Neuronal stem cell (in vitro differentiated cells): ENCODE data around the gene AUTS2.
A peak's percentile ranks its signal among the peaks of the same experiment; 100 is the strongest.

Experiments
- DNase-seq: peaks from one replicate; pipeline ENCODE4 v3.0.0-alpha.2; 2013; ENCODE audit warnings: low spot score
- H2AFZ ChIP-seq: one replicate; pipeline ENCODE4 v1.6.1; 2013; ENCODE audit warnings: mild to moderate bottlenecking, low read length, inconsistent platforms
- H2AK5ac ChIP-seq: 2 replicates; pipeline ENCODE4 v1.6.1; 2013; ENCODE audit warnings: low read depth, mild to moderate bottlenecking, inconsistent platforms, low read length, moderate library complexity, mixed read lengths
- H2BK120ac ChIP-seq: 2 replicates; pipeline ENCODE4 v1.6.1; 2013; ENCODE audit warnings: low read depth, mild to moderate bottlenecking, inconsistent platforms, low read length, moderate library complexity, mixed read lengths
- H2BK12ac ChIP-seq: one replicate; pipeline ENCODE4 v1.6.1; 2013; ENCODE audit warnings: low read length, inconsistent platforms
- H2BK15ac ChIP-seq: 2 replicates; pipeline ENCODE4 v1.6.1; 2013; ENCODE audit warnings: mild to moderate bottlenecking, low read length, inconsistent platforms, mixed read lengths
- H2BK5ac ChIP-seq: one replicate; pipeline ENCODE4 v1.6.1; 2013; ENCODE audit warnings: inconsistent platforms, mild to moderate bottlenecking, low read length, moderate library complexity
- H3K14ac ChIP-seq: one replicate; pipeline ENCODE4 v1.6.1; 2013; ENCODE audit warnings: low read length, inconsistent platforms
- H3K18ac ChIP-seq: 2 replicates; pipeline ENCODE4 v1.6.1; 2013; ENCODE audit warnings: low read length, inconsistent platforms
- H3K23ac ChIP-seq: 2 replicates; pipeline ENCODE4 v1.6.1; 2013; ENCODE audit warnings: low read depth, mild to moderate bottlenecking, mixed read lengths, low read length, inconsistent platforms; ENCODE audit not compliant: poor library complexity
- H3K27ac ChIP-seq: replicated peaks from 3 replicates; pipeline ENCODE4 v1.5.1; 2013; ENCODE audit warnings: low read length, inconsistent platforms
- H3K27me3 ChIP-seq, 3 experiments: 2 replicates each; pipeline ENCODE4 v1.6.1; 2013; ENCODE audit warnings: low read length in 3 of 3, mild to moderate bottlenecking in 2 of 3, inconsistent platforms in 1 of 3, low read depth in 1 of 3, mixed read lengths in 1 of 3, moderate library complexity in 1 of 3; ENCODE audit not compliant: control insufficient read depth in 3 of 3, insufficient read depth in 3 of 3
- H3K36me3 ChIP-seq, 2 donors: replicated peaks in 1 of 2; 2 replicates each; pipeline ENCODE4 v1.6.1; 2013; ENCODE audit warnings: low read length in 2 of 2; ENCODE audit not compliant: control insufficient read depth in 2 of 2, insufficient read depth in 2 of 2
- H3K4ac ChIP-seq: 2 replicates; pipeline ENCODE4 v1.6.1; 2013; ENCODE audit warnings: inconsistent platforms, mild to moderate bottlenecking, low read length, moderate library complexity
- H3K4me1 ChIP-seq, 2 donors: 1 replicate in 1 of 2; 2 replicates in 1 of 2; pipeline ENCODE4 v1.6.1; 2013; ENCODE audit warnings: low read length in 2 of 2, low read depth in 1 of 2; ENCODE audit not compliant: control insufficient read depth in 2 of 2, insufficient read depth in 1 of 2
- H3K4me2 ChIP-seq: one replicate; pipeline ENCODE4 v1.6.1; 2013; ENCODE audit warnings: mild to moderate bottlenecking, low read length, inconsistent platforms; ENCODE audit not compliant: insufficient read depth, poor library complexity, severe bottlenecking
- H3K4me3 ChIP-seq, 2 donors: 2 replicates each; pipeline ENCODE4 v1.5.1; 2013; ENCODE audit warnings: low read length in 2 of 2, mild to moderate bottlenecking in 2 of 2, inconsistent platforms in 1 of 2, moderate library complexity in 1 of 2
- H3K79me1 ChIP-seq: one replicate; pipeline ENCODE4 v1.6.1; 2013; ENCODE audit warnings: low read depth, mild to moderate bottlenecking, inconsistent platforms, low read length, moderate library complexity
- H3K9ac ChIP-seq: one replicate; pipeline ENCODE4 v1.6.1; 2013; ENCODE audit warnings: mild to moderate bottlenecking, low read depth, low read length, inconsistent platforms; ENCODE audit not compliant: poor library complexity
- H3K9me3 ChIP-seq, 2 donors: replicated peaks in 1 of 2; 2 replicates each; pipeline versions ENCODE3 to v1.6.1; 2013; ENCODE audit warnings: low read length in 2 of 2, mild to moderate bottlenecking in 2 of 2, inconsistent platforms in 1 of 2, low read depth in 1 of 2, mixed read lengths in 1 of 2, moderate library complexity in 1 of 2; ENCODE audit not compliant: control insufficient read depth in 2 of 2, insufficient read depth in 1 of 2
- H4K8ac ChIP-seq: one replicate; pipeline ENCODE4 v1.6.1; 2013; ENCODE audit warnings: low read depth, mild to moderate bottlenecking, inconsistent platforms, low read length, moderate library complexity
- H4K91ac ChIP-seq: one replicate; pipeline ENCODE4 v1.6.1; 2013; ENCODE audit warnings: low read length, low read depth, mild to moderate bottlenecking, inconsistent platforms; ENCODE audit not compliant: poor library complexity
- WGBS, 2 donors: extraction: QIAGEN DNeasy Blood & Tissue Kit; methylation state at CpG; one replicate each; pipeline ENCODE4 v1.1.7; 2013; ENCODE audit warnings: missing lambda C conversion rate in 2 of 2, mixed read lengths in 1 of 2; ENCODE audit not compliant: insufficient read length in 2 of 2, insufficient replicate concordance in 1 of 2; ENCODE audit errors: extremely low coverage in 2 of 2; 5-methylcytosine and 5-hydroxymethylcytosine counted together

Gene AUTS2

GRCh38 chr7:70580161-70580560 is 981.9 kb downstream of the AUTS2 start:
- H3K9me3 ChIP-seq, result peaks cover 0 to 2% of the 10 kb centered on the region in 2 donors
- no peak overlapping the region for H2BK120ac ChIP-seq
- no peak overlapping the region for H2BK15ac ChIP-seq
- H3K27me3 ChIP-seq, result peaks cover 0 to 47% (median 8%) of the 10 kb centered on the region in 3 experiments
- peaks cover 6 to 45% of the 10 kb centered on the region in 2 donors for H3K4me1 ChIP-seq
- no peak overlapping the region for H3K4ac ChIP-seq
- no peak overlapping the region for H3K4me2 ChIP-seq
- no peak overlapping the region for H3K23ac ChIP-seq
- no peak overlapping the region for H2AK5ac ChIP-seq
- no peak overlapping the region for H3K27ac ChIP-seq
- DNase-seq, result no peak
- no peak overlapping the region for H3K9ac ChIP-seq
- H2BK12ac ChIP-seq, result no peak overlapping the region
- no peak overlapping the region for H2BK5ac ChIP-seq
- H3K36me3 ChIP-seq, result no peaks in the 10 kb centered on the region
- no peak overlapping the region for H2AFZ ChIP-seq
- no peaks in the 10 kb centered on the region for H3K79me1 ChIP-seq
- no peak overlapping the region for H3K14ac ChIP-seq
- no peak overlapping the region for H3K18ac ChIP-seq
- peak overlapping the region in 1 of 2 donors; percentile 55 for H3K4me3 ChIP-seq
- no peak overlapping the region for H4K91ac ChIP-seq
- H4K8ac ChIP-seq, result no peak overlapping the region
- WGBS, 2 donors, result no CpG with 5 or more reads among the region's 6 CpGs

- H2AFZ ChIP-seq, result peak overlapping the region; percentile 68
- H3K79me1 ChIP-seq, result no peaks in the 10 kb centered on the region
- H3K14ac ChIP-seq, result no peak overlapping the region
- H3K23ac ChIP-seq, result no peak overlapping the region
- peaks cover 0 to 28% (median 0%) of the 10 kb centered on the region in 3 experiments for H3K27me3 ChIP-seq
- H3K4me3 ChIP-seq, result no peak overlapping the region
- no peak overlapping the region for H3K4me2 ChIP-seq
- no peaks in the 10 kb centered on the region for H3K36me3 ChIP-seq
- no peak overlapping the region for H3K27ac ChIP-seq
- no CpG with 5 or more reads among the region's 18 CpGs for WGBS, 2 donors
- H2BK5ac ChIP-seq, result no peak overlapping the region
- H3K9ac ChIP-seq, result no peak overlapping the region
- H3K4me1 ChIP-seq, result peaks cover 3 to 48% of the 10 kb centered on the region in 2 donors
- H3K4ac ChIP-seq, result no peak overlapping the region
- no peak overlapping the region for H4K8ac ChIP-seq
- H2BK15ac ChIP-seq, result no peak overlapping the region
- H3K18ac ChIP-seq, result no peak overlapping the region
- peaks cover 0 to under 1% of the 10 kb centered on the region in 2 donors for H3K9me3 ChIP-seq
- H2BK120ac ChIP-seq, result no peak overlapping the region
- no peak for DNase-seq
- no peak overlapping the region for H2BK12ac ChIP-seq
- no peak overlapping the region for H4K91ac ChIP-seq
- H2AK5ac ChIP-seq, result no peak overlapping the region
Observed at GRCh38 chr7:70582927-70583895, 984.9 kb downstream of the AUTS2 start.

GRCh38 chr7:70583965-70584883 is 985.9 kb downstream of the AUTS2 start:
- Histone ChIP-seq H3K4me3 (no peak overlapping the region), H2BK120ac (no peak overlapping the region), H4K8ac (no peak overlapping the region), H3K27me3 (peaks cover 0 to 27% (median 0%) of the 10 kb centered on the region in 3 experiments), H3K4ac (no peak overlapping the region), H3K18ac (no peak overlapping the region), H3K4me1 (peaks cover 8 to 48% of the 10 kb centered on the region in 2 donors), H3K9me3 (no peaks in the 10 kb centered on the region), H2AK5ac (no peak overlapping the region), H3K9ac (no peak overlapping the region), H3K27ac (no peak overlapping the region), H3K36me3 (no peaks in the 10 kb centered on the region), H3K14ac (no peak overlapping the region), H4K91ac (no peak overlapping the region), H3K79me1 (no peaks in the 10 kb centered on the region), H3K23ac (no peak overlapping the region), H2BK15ac (no peak overlapping the region), H2AFZ (no peak overlapping the region), H2BK5ac (no peak overlapping the region), H2BK12ac (no peak overlapping the region), H3K4me2 (no peak overlapping the region)
- no CpG with 5 or more reads among the region's 16 CpGs for WGBS, 2 donors
- no peak for DNase-seq
